NCI-H1694 (cell line): Measurements from ENCODE around the gene KRR1.
"Not testable (repeated sequence)": the region's sequence is repeated elsewhere in the genome, so short reads cannot be mapped to it uniquely, and the experiment has no call there.

Experiments used
- DNase-seq: peaks from one replicate; lab custom pipeline; 2025; lab: John Stamatoyannopoulos, UW

The KRR1 gene

GRCh38 chr12:75525263-75525662 lies 13.9 kb upstream of the KRR1 start:
- DNase-seq = no peak

- DNase-seq = not testable (repeated sequence)
Observed at GRCh38 chr12:75522124-75522523, 10.7 kb upstream of the KRR1 start.

- DNase-seq = not testable (repeated sequence)
Observed at GRCh38 chr12:75521224-75521623, 9.8 kb upstream of the KRR1 start.

GRCh38 chr12:75509621-75510020 lies 1.8 kb downstream of the KRR1 start:
- DNase-seq = no peak

GRCh38 chr12:75508159-75508558 lies 3.2 kb downstream of the KRR1 start:
- no peak for DNase-seq

GRCh38 chr12:75507086-75507485 lies 4.3 kb downstream of the KRR1 start:
- no peak for DNase-seq

GRCh38 chr12:75505706-75506312 lies 5.6 kb downstream of the KRR1 start:
- DNase-seq = no peak

GRCh38 chr12:75503866-75504265 lies 7.5 kb downstream of the KRR1 start:
- no peak for DNase-seq

- DNase-seq = no peak
Observed at GRCh38 chr12:75503459-75503858, 8.0 kb downstream of the KRR1 start.

GRCh38 chr12:75491169-75491568 lies 20.2 kb downstream of the KRR1 start:
- DNase-seq = no peak

- DNase-seq = no peak
Observed at GRCh38 chr12:75489613-75490210, 21.7 kb downstream of the KRR1 start.

- DNase-seq = no peak
Observed at GRCh38 chr12:75489187-75489586, 22.2 kb downstream of the KRR1 start.

GRCh38 chr12:75488553-75488952 lies 22.9 kb downstream of the KRR1 start:
- no peak for DNase-seq

- DNase-seq = no peak
Observed at GRCh38 chr12:75487308-75487707, 24.1 kb downstream of the KRR1 start.

GRCh38 chr12:75484450-75484849 lies 27.0 kb downstream of the KRR1 start:
- DNase-seq = not testable (repeated sequence)

- DNase-seq = no peak
Observed at GRCh38 chr12:75483431-75483830, 28.0 kb downstream of the KRR1 start.

GRCh38 chr12:75482646-75483045 lies 28.8 kb downstream of the KRR1 start:
- no peak for DNase-seq

- no peak for DNase-seq
Observed at GRCh38 chr12:75481774-75482173, 29.6 kb downstream of the KRR1 start.

GRCh38 chr12:75481013-75481705 lies 30.2 kb downstream of the KRR1 start:
- DNase-seq = no peak

- no peak for DNase-seq
Observed at GRCh38 chr12:75480469-75480949, 30.9 kb downstream of the KRR1 start, which contains the start of gene GLIPR1. TSS of gene GLIPR1 (plus strand) at chr12:75480755. CDS start at chr12:75480881, 126 bp downstream.

GRCh38 chr12:75479963-75480461 lies 31.4 kb downstream of the KRR1 start:
- DNase-seq = no peak

- no peak for DNase-seq
Observed at GRCh38 chr12:75478116-75478794, 33.2 kb downstream of the KRR1 start.
